Fibroblast of lung (primary cell): ENCODE results near the gene DNAH6.

ENCODE experiments used
- CTCF ChIP-seq, 2 donors: IDR thresholded peaks in 1 of 2; conservative IDR thresholded peaks in 1 of 2; 1 replicate in 1 of 2; 2 replicates in 1 of 2; pipeline ENCODE4 v1.5.1; 2011 to 2012; ENCODE audit warnings: low read length in 2 of 2, control low read depth in 1 of 2, inconsistent platforms in 1 of 2, low read depth in 1 of 2, mild to moderate bottlenecking in 1 of 2
- EZH2 ChIP-seq: IDR thresholded peaks from 2 replicates; pipeline ENCODE4 v1.5.1; 2012; ENCODE audit warnings: low read length, control low read depth, mild to moderate bottlenecking; ENCODE audit errors: missing control alignments

GRCh38 chr2:84631985-84632384 lies 115.7 kb downstream of the DNAH6 start:
- TF ChIP-seq CTCF (conservative IDR thresholded peaks at IDR 0.05 in 1 of 2, IDR thresholded peaks at IDR 0.05 in 1 of 2; ENCODE audit: low read depth in 1 of 2, low read length in 2 of 2) (no peak), EZH2 (no peak)
